Chondrocyte (in vitro differentiated cells): Measurements from ENCODE around the gene KCNQ5. TPM values are rescaled to one million over a fixed set of nuclear protein-coding genes. Genes with fewer than 3 reads are reported as not detected.

Source experiments
- DNase-seq: peaks from one replicate; pipeline ENCODE4 v3.0.0; 2021; ENCODE audit warnings: mixed read lengths, low spot score
- H3K27ac Mint-ChIP-seq: one replicate; pipeline ENCODE4 v1.8.0; 2021; ENCODE audit warnings: mild to moderate bottlenecking, moderate library complexity, mixed read lengths; ENCODE audit not compliant: unreplicated experiment
- H3K27me3 Mint-ChIP-seq: 2 replicates; pipeline ENCODE4 v1.8.0; 2021; ENCODE audit warnings: low read depth, mixed read lengths
- H3K36me3 Mint-ChIP-seq: 2 replicates; pipeline ENCODE4 v1.8.0; 2021; ENCODE audit warnings: low read depth, mixed read lengths
- H3K4me1 Mint-ChIP-seq: 2 replicates; pipeline ENCODE4 v1.8.0; 2021; ENCODE audit warnings: low read depth, mild to moderate bottlenecking, mixed read lengths
- H3K4me3 Mint-ChIP-seq: one replicate; pipeline ENCODE4 v1.8.0; 2021; ENCODE audit warnings: mild to moderate bottlenecking, moderate library complexity, mixed read lengths; ENCODE audit not compliant: unreplicated experiment
- H3K9me3 Mint-ChIP-seq: 2 replicates; pipeline ENCODE4 v1.8.0; 2021; ENCODE audit warnings: low read depth, mixed read lengths
- total RNA-seq: library from RNA; stranded (reverse); gene quantifications from 3 replicates; pipeline ENCODE4 v1.2.1, GENCODE V29; 2021
- TF ChIP-seq, protein P1 (sequence below): fragments of 200-600 bp; sonication (generic); IDR thresholded peaks from 2 replicates; pipeline ENCODE4 v1.5.0; 2021; ENCODE audit warnings: antibody characterized with exemption, mild to moderate bottlenecking, moderate library complexity

Gene KCNQ5
- total RNA-seq, 1 donor from 2014 or later = 4.1 TPM

DNA sequence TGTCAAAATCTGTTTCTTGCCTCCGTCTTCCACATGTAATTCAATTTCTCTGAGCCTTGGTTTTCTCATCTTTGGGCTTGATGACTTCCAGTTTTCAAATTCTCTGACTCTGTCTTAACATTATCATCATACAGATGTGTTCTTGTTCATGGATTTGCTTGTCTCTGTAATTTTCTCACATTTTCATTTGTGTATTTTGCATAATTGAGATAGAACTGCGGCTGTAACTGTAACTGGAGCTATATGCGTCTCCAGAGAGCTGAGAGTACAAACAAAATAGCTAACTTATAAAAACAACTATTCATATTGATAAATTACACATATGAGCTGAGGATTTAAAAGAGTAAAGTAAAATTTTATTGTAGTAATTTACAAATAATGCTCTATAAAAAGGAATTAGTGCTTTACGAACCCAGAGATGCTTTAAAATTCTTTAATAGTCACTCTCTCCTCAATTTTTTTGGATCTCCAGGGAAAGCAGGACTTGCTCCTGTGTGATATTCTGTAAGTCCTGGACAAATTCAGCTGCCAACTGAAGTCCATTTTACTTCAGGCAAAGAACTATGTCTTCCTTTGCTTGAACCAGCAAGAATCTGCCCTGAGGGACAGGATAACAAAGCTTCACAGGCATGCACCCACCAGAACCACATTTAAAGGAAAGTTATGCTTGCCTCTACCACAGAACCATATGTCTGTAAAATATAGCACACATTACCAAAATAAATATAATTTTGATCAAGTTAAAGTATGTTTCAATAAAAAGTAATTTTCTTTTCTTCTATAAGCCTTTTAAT, 315.1 kb downstream of the KCNQ5 start:
- peaks cover 2% of the 10 kb centered on the region for H3K4me1 Mint-ChIP-seq
- H3K9me3 Mint-ChIP-seq = no peaks in the 10 kb centered on the region
- TF ChIP-seq, protein P1, sequence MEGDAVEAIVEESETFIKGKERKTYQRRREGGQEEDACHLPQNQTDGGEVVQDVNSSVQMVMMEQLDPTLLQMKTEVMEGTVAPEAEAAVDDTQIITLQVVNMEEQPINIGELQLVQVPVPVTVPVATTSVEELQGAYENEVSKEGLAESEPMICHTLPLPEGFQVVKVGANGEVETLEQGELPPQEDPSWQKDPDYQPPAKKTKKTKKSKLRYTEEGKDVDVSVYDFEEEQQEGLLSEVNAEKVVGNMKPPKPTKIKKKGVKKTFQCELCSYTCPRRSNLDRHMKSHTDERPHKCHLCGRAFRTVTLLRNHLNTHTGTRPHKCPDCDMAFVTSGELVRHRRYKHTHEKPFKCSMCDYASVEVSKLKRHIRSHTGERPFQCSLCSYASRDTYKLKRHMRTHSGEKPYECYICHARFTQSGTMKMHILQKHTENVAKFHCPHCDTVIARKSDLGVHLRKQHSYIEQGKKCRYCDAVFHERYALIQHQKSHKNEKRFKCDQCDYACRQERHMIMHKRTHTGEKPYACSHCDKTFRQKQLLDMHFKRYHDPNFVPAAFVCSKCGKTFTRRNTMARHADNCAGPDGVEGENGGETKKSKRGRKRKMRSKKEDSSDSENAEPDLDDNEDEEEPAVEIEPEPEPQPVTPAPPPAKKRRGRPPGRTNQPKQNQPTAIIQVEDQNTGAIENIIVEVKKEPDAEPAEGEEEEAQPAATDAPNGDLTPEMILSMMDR = no peak
- no peak overlapping the region for H3K4me3 Mint-ChIP-seq
- no peaks in the 10 kb centered on the region for H3K36me3 Mint-ChIP-seq
- peaks cover 11% of the 10 kb centered on the region for H3K27me3 Mint-ChIP-seq
- H3K27ac Mint-ChIP-seq = no peak overlapping the region
- DNase-seq = no peak

DNA sequence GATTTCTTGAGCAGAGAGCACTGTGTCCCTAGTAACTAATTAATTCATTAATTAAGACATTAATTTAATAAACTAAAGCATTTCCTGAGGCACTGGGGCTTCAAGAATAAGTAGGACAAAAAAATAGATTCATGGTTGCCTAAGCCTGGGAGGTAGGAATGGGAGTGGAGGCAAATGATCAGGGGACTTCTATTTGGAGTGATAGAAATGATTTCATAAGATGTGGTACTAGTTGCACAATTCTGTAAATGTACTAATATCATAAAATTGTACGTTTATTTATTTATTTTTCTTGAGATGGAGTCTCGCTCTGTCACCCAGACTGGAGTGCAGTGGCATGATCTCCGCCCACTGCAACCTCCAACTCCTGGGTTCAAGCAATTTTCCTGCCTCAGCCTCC, 316.2 kb downstream of the KCNQ5 start:
- Mint-ChIP-seq H3K9me3 (no peaks in the 10 kb centered on the region), H3K27me3 (peaks cover 9% of the 10 kb centered on the region), H3K4me1 (peaks cover 2% of the 10 kb centered on the region), H3K27ac (no peak overlapping the region), H3K4me3 (no peak overlapping the region), H3K36me3 (no peaks in the 10 kb centered on the region)
- TF ChIP-seq, protein P1 = no peak
- DNase-seq = no peak

DNA sequence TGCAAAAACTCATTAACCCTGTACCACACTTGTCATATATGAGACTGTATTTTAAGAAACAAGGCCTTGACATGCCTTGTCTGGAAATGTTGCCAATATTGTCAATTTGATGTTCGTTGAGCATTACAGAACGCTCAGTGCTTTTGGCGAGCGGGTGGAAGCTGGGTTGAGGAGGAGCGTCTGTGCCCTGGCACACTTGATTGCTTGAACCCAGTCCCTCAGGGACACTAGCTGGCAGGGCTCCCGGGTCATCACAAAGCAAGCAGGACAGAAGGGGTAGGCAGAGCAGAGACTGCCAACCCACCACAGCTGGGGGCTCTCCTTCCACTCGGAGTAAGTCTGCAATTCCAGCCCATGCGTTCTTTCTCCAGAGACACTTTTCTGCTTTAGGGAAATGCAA, 317.1 kb downstream of the KCNQ5 start:
- TF ChIP-seq, protein P1 = no peak
- Mint-ChIP-seq H3K9me3 (no peaks in the 10 kb centered on the region), H3K27me3 (peaks cover 9% of the 10 kb centered on the region), H3K4me3 (no peak overlapping the region), H3K4me1 (peaks cover 2% of the 10 kb centered on the region), H3K36me3 (no peaks in the 10 kb centered on the region), H3K27ac (no peak overlapping the region)
- DNase-seq = no peak

DNA sequence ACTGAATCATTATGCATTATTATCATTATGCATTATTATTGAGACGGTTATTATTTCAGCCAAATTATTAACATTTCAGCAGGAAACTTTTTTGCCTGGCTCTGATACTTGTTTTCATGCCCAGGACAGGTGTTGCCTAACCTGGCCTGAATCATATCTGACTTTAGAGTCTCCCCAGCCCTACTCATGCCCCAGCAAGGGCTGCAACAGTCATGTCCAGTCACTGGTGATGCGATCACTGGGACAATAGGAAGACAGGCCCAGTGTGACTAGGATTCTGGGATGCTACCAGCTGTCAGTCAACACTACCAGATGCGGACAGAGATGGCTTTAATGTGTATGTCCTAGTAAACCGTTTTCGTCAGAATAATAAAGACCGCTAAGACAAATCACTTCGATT, 318.4 kb downstream of the KCNQ5 start:
- Mint-ChIP-seq H3K27ac (no peak overlapping the region), H3K9me3 (no peaks in the 10 kb centered on the region), H3K36me3 (no peaks in the 10 kb centered on the region), H3K4me3 (no peak overlapping the region), H3K4me1 (peaks cover 9% of the 10 kb centered on the region), H3K27me3 (peaks cover 9% of the 10 kb centered on the region)
- DNase-seq = no peak
- TF ChIP-seq, protein P1 = no peak

DNA sequence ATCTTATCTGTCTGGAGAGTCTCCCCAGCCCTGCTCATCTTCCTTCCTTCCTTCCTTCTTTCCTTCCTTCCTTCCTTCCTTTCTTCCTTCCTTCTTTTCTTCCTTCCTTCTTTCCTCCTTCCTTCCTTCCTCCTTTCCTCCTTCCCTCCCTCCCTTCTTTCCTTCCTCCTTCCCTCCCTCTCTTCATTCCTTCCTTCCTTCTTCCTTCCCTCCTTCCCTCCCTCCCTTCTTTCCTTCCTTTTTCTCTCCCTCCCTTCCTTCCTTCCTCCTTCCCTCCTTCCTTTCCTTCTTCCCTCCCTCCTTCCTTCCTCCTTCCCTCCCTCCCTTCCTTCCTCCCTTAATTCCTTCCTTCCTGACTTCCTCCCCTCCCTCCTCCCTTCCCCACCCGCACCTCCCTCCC, 319.4 kb downstream of the KCNQ5 start:
- peaks cover 9% of the 10 kb centered on the region for H3K4me1 Mint-ChIP-seq
- TF ChIP-seq, protein P1 = no peak
- no peak overlapping the region for H3K4me3 Mint-ChIP-seq
- no peaks in the 10 kb centered on the region for H3K36me3 Mint-ChIP-seq
- H3K27ac Mint-ChIP-seq = no peak overlapping the region
- no peaks in the 10 kb centered on the region for H3K9me3 Mint-ChIP-seq
- no peak for DNase-seq
- H3K27me3 Mint-ChIP-seq = no peaks in the 10 kb centered on the region
